ENCODE data around the gene NFIA. TPM values are rescaled to one million over a fixed set of nuclear protein-coding genes. Genes with fewer than 3 reads are reported as not detected.

Gene NFIA
- total and polyA plus RNA-seq, 2 donors (not counting 1 experiment from before 2014, with no cell fraction given) = 0.28 to 0.54 TPM

DNA sequence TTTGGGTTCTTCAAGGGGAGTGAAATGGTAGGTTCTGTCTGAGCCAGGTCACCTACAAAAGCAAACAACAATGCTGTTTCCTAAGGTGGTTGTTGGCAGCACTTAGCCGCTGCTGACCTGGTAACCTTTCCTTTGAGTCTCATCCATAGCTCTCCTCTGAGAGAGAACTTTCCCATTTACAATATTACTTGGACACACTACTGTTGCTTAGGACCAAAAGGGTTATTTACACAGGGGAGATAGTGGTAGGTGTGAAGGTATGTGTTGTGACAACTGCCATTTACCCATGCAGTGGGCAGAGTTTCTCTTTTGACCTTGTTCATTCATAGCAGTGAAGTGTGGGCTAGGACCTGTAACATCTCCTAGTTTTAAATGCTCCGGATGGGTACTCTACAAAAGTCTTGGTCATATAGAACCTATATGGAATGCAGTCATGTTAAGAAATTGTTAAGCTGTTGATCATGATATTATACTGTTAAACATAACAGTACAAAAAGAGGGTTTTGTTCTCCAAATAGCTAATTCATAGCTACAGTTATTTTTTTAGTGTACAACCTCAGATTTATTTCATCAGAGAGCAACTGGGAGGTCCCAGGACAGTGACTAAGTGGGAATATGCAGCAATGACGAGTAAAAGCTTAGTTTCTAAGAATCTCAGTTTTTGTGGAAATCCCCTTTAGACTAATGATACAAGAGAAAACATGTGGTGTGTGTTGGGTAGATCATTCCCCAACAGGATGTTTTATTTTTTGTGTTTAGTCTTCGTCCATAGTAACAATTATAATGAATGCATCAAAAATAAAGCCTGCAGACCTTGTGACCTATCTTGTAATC lies 219.7 kb downstream of the NFIA start:
- Mint-ChIP-seq H3K9me3 (ENCODE audit: insufficient read depth) (no peaks in the 10 kb centered on the region), H3K27me3 (peaks cover 16% of the 10 kb centered on the region), H3K27ac (no peak overlapping the region), H3K4me3 (no peak overlapping the region), H3K4me1 (no peaks in the 10 kb centered on the region)
- no peaks in the 10 kb centered on the region for H3K9me3 ChIP-seq (ENCODE audit: control extremely low read depth in 1 of 3, control insufficient read depth in 2 of 3, insufficient read depth in 1 of 3, low read length in 2 of 3)
- H2AFZ ChIP-seq (ENCODE audit: insufficient read depth, low read depth, low read length, poor library complexity, severe bottlenecking) = no peak overlapping the region
- ChIA-PET CTCF (no interaction called here), POLR2A (no interaction called here)
- no peak overlapping the region for H3K9ac ChIP-seq (ENCODE audit: low read length)
- intact Hi-C loops (cut with micrococcal nuclease) = no loop called here
- no peak for TF ChIP-seq EZH2 (IDR thresholded peaks at IDR 0.05; ENCODE audit: borderline replicate concordance, insufficient read depth, low read depth, low read length, poor library complexity, severe bottlenecking)
- TF ChIP-seq, protein P1, sequence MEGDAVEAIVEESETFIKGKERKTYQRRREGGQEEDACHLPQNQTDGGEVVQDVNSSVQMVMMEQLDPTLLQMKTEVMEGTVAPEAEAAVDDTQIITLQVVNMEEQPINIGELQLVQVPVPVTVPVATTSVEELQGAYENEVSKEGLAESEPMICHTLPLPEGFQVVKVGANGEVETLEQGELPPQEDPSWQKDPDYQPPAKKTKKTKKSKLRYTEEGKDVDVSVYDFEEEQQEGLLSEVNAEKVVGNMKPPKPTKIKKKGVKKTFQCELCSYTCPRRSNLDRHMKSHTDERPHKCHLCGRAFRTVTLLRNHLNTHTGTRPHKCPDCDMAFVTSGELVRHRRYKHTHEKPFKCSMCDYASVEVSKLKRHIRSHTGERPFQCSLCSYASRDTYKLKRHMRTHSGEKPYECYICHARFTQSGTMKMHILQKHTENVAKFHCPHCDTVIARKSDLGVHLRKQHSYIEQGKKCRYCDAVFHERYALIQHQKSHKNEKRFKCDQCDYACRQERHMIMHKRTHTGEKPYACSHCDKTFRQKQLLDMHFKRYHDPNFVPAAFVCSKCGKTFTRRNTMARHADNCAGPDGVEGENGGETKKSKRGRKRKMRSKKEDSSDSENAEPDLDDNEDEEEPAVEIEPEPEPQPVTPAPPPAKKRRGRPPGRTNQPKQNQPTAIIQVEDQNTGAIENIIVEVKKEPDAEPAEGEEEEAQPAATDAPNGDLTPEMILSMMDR (IDR thresholded peaks at IDR 0.05) = no peak
- H4K20me1 ChIP-seq (ENCODE audit: control insufficient read depth, insufficient read depth, low read length, poor library complexity, severe bottlenecking) = no peaks in the 10 kb centered on the region
- DNase-seq (no peak), ATAC-seq (ENCODE audit: low read depth) (no peak)
- H3K27ac ChIP-seq (ENCODE audit: low read length in 2 of 2) = no peak overlapping the region
- H3K4me1 ChIP-seq (ENCODE audit: control insufficient read depth in 2 of 2, insufficient read depth in 2 of 2, low read length in 2 of 2) = no peaks in the 10 kb centered on the region
- WGBS (ENCODE audit: insufficient coverage) = no CpG with 5 or more reads among the region's 4 CpGs
- no peaks in the 10 kb centered on the region for H3K27me3 ChIP-seq (replicated peaks in 1 of 4; ENCODE audit: control extremely low read depth in 1 of 4, control insufficient read depth in 3 of 4, insufficient read depth in 4 of 4, low read length in 3 of 4)
- H3K4me2 ChIP-seq (replicated peaks; ENCODE audit: low read depth, low read length, poor library complexity, severe bottlenecking) = no peak overlapping the region
- no peaks in the 10 kb centered on the region for H3K36me3 ChIP-seq (replicated peaks in 1 of 2; ENCODE audit: control extremely low read depth in 1 of 2, control insufficient read depth in 1 of 2, extremely low read depth in 1 of 2, insufficient read depth in 2 of 2, low read length in 1 of 2)
- H3K79me2 ChIP-seq (ENCODE audit: control insufficient read depth, insufficient read depth, low read length) = no peaks in the 10 kb centered on the region
- no peak overlapping the region for H3K4me3 ChIP-seq (ENCODE audit: control extremely low read depth in 1 of 5, extremely low read depth in 1 of 5, insufficient read depth in 1 of 5, low read depth in 2 of 5, low read length in 4 of 5)

DNA sequence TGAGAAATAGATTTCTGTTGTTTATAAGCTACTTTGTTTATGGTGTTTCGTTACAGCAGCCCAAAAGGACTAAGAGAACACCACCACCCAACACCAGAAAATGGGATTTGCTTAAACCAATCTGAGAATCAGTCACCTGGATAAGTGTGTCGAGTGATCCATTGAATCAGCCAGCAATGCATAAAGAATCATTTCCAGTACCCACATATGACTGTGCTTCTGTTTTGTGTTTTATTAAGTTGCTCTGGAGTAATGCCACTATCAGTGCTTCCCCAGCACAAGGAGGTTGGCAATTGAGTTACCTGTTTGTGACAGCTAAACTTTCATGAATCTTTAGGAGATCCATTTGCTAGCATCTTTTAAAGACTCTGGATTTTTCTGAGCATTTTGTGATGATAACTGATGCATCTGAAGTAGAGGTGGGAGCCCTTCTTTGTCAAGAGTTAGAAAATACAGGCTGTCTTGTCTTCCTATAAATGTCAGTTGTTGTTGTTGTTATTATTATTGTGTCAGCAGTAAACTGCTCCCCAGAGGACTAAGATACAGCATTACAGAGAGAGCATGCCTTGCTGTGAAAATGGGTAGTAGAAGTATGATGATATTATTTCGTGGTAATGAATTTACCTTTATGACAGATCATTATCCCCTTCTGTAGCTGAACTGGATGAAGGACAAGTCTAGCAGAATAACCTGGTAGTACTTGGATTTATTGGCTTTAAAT lies 225.2 kb downstream of the NFIA start:
- Histone ChIP-seq H3K36me3 (replicated peaks in 1 of 2; ENCODE audit: control extremely low read depth in 1 of 2, control insufficient read depth in 1 of 2, extremely low read depth in 1 of 2, insufficient read depth in 2 of 2, low read length in 1 of 2) (no peaks in the 10 kb centered on the region), H3K27me3 (replicated peaks in 1 of 4; ENCODE audit: control extremely low read depth in 1 of 4, control insufficient read depth in 3 of 4, insufficient read depth in 4 of 4, low read length in 3 of 4) (no peaks in the 10 kb centered on the region), H4K20me1 (ENCODE audit: control insufficient read depth, insufficient read depth, low read length, poor library complexity, severe bottlenecking) (no peaks in the 10 kb centered on the region), H3K9me3 (ENCODE audit: control extremely low read depth in 1 of 3, control insufficient read depth in 2 of 3, insufficient read depth in 1 of 3, low read length in 2 of 3) (no peaks in the 10 kb centered on the region), H3K27ac (ENCODE audit: low read length in 2 of 2) (no peak overlapping the region), H3K9ac (ENCODE audit: low read length) (no peak overlapping the region), H2AFZ (ENCODE audit: insufficient read depth, low read depth, low read length, poor library complexity, severe bottlenecking) (no peak overlapping the region), H3K4me3 (ENCODE audit: control extremely low read depth in 1 of 5, extremely low read depth in 1 of 5, insufficient read depth in 1 of 5, low read depth in 2 of 5, low read length in 4 of 5) (no peak overlapping the region), H3K79me2 (ENCODE audit: control insufficient read depth, insufficient read depth, low read length) (no peaks in the 10 kb centered on the region), H3K4me1 (ENCODE audit: control insufficient read depth in 2 of 2, insufficient read depth in 2 of 2, low read length in 2 of 2) (no peaks in the 10 kb centered on the region), H3K4me2 (replicated peaks; ENCODE audit: low read depth, low read length, poor library complexity, severe bottlenecking) (no peak overlapping the region)
- Mint-ChIP-seq H3K9me3 (ENCODE audit: insufficient read depth) (no peaks in the 10 kb centered on the region), H3K27me3 (peaks cover 18% of the 10 kb centered on the region), H3K27ac (no peak overlapping the region), H3K4me1 (no peaks in the 10 kb centered on the region), H3K4me3 (no peak overlapping the region)
- CTCF ChIA-PET = no interaction called here
- TF ChIP-seq, protein P1 (IDR thresholded peaks at IDR 0.05) = no peak
- POLR2A ChIA-PET = no interaction called here
- ATAC-seq (ENCODE audit: low read depth) (no peak), DNase-seq (no peak)
- intact Hi-C loops (cut with micrococcal nuclease) = no loop called here
- no CpG with 5 or more reads among the region's 3 CpGs for WGBS (ENCODE audit: insufficient coverage)

Data from B cell (primary cell).